Activated naive CD4-positive, alpha-beta T cell treated with anti-CD3 and anti-CD28 coated beads for 36 hours (primary cell): ENCODE results near the gene NRXN3. TPM values are rescaled to one million over a fixed set of nuclear protein-coding genes. Genes with fewer than 3 reads are reported as not detected.

Experiments
- CTCF ChIA-PET: fragments of 350-600 bp; sonication (Branson Sonifier 250); formaldehyde crosslinking; loops from one replicate; lab custom pipeline; 2021; ENCODE audit warnings: antibody characterized with exemption; lab: Charles Lee
- DNase-seq: peaks from one replicate; pipeline ENCODE4 v3.0.0-alpha.2; 2020
- H3K27ac Mint-ChIP-seq: one replicate; pipeline ENCODE4 v1.8.0; 2021; ENCODE audit warnings: mild to moderate bottlenecking, mixed read lengths
- H3K27me3 Mint-ChIP-seq: one replicate; pipeline ENCODE4 v1.8.0; 2021; ENCODE audit warnings: low read depth, mixed read lengths
- H3K36me3 Mint-ChIP-seq: one replicate; pipeline ENCODE4 v1.8.0; 2021; ENCODE audit warnings: low read depth, mixed read lengths
- H3K4me1 Mint-ChIP-seq: one replicate; pipeline ENCODE4 v1.8.0; 2021; ENCODE audit warnings: low read depth, mixed read lengths
- H3K4me3 Mint-ChIP-seq: one replicate; pipeline ENCODE4 v1.8.0; 2021; ENCODE audit warnings: mild to moderate bottlenecking, moderate library complexity, mixed read lengths
- H3K9me3 Mint-ChIP-seq: one replicate; pipeline ENCODE4 v1.8.0; 2021; ENCODE audit warnings: mixed read lengths
- intact Hi-C: fragments of 100-400 bp; cut with micrococcal nuclease; formaldehyde crosslinking; loops from one replicate; pipeline ENCODE4 v1.15.1; 2023
- total RNA-seq, 2 experiments: library from RNA; stranded (reverse); gene quantifications; one replicate each; pipeline ENCODE4 v1.2.3, GENCODE V29; 2021

The NRXN3 gene
- total RNA-seq, 2 experiments from 2014 or later = not detected

DNA sequence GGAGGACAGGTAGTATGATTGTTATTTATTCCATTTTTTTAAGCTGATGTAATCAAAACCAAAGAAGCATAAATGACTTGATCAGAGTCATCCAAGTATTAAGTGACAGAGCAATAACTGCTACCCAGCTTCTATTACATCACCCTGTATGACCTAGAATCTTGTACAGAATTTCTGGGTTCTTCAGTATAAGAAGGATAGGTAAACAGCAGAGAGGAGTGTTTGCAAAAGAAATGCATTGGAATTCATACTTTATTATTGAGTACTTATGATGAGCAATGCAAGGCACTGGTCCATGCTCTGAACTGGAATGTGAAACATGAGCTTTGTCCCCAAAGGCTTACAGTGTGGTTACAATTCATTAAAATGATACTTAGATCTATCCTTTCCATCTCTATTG lies 1124.3 kb downstream of the NRXN3 start:
- H3K4me3 Mint-ChIP-seq = no peak overlapping the region
- H3K27ac Mint-ChIP-seq = no peak overlapping the region
- intact Hi-C loops = no loop called here
- no peaks in the 10 kb centered on the region for H3K36me3 Mint-ChIP-seq
- no peak for DNase-seq
- no peaks in the 10 kb centered on the region for H3K9me3 Mint-ChIP-seq
- no peaks in the 10 kb centered on the region for H3K4me1 Mint-ChIP-seq
- no peaks in the 10 kb centered on the region for H3K27me3 Mint-ChIP-seq
- CTCF ChIA-PET = no interaction called here

DNA sequence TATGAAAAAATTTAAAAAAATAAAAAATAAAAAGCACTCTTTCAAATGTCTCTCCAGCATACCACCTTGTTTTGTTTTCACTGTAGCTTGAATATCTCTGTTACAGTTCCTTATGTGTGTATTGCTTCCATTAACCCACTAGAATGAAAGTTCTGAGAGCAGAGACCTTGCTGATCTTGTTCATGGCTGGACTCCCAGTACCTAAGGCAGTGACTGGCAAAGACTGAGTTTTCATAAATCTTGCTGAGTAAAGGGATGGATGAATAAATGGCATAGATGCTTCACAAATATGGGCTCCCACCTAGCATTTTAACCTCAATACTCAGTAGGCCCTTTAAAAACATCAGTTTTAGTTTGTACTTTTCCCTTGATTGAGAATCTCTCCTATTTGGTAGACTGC lies 1125.2 kb downstream of the NRXN3 start:
- Mint-ChIP-seq H3K36me3 (no peaks in the 10 kb centered on the region), H3K4me3 (no peak overlapping the region), H3K27ac (no peak overlapping the region), H3K4me1 (no peaks in the 10 kb centered on the region), H3K27me3 (no peaks in the 10 kb centered on the region), H3K9me3 (no peaks in the 10 kb centered on the region)
- CTCF ChIA-PET = no interaction called here
- intact Hi-C loops = no loop called here
- no peak for DNase-seq

GRCh38 chr14:79298373-79298772 lies 1128.2 kb downstream of the NRXN3 start:
- intact Hi-C loops = no loop called here
- no peak for DNase-seq
- H3K4me3 Mint-ChIP-seq = no peak overlapping the region
- CTCF ChIA-PET = no interaction called here
- H3K36me3 Mint-ChIP-seq = no peaks in the 10 kb centered on the region
- H3K27me3 Mint-ChIP-seq = no peaks in the 10 kb centered on the region
- peaks cover 2% of the 10 kb centered on the region for H3K9me3 Mint-ChIP-seq
- H3K4me1 Mint-ChIP-seq = no peaks in the 10 kb centered on the region
- no peak overlapping the region for H3K27ac Mint-ChIP-seq

DNA sequence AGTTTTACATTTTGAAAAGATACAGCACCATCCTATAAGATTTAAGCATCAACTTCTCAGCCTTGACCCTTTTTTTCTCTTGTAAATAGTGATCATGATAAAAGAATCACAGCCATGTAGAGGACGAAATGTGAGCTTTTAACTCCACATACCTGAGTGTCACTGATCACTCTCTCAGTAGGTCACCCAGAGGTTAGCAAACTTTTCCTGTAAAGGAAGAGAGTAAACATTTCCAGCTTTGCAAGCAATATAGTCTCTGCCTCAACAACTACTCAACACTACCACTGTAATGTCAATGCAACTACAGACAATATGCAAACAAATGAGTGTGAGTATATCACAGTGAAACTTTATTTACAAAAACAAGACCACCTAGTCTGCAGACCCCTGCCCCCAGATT lies 1129.0 kb downstream of the NRXN3 start:
- Mint-ChIP-seq H3K36me3 (no peaks in the 10 kb centered on the region), H3K4me3 (no peak overlapping the region), H3K4me1 (no peaks in the 10 kb centered on the region), H3K27me3 (no peaks in the 10 kb centered on the region), H3K27ac (no peak overlapping the region), H3K9me3 (peaks cover 2% of the 10 kb centered on the region)
- CTCF ChIA-PET = no interaction called here
- intact Hi-C loops = no loop called here
- DNase-seq = no peak

- CTCF ChIA-PET = no interaction called here
- no peak for DNase-seq
- Mint-ChIP-seq H3K9me3 (peaks cover 9% of the 10 kb centered on the region), H3K36me3 (no peaks in the 10 kb centered on the region), H3K27ac (no peak overlapping the region), H3K4me3 (no peak overlapping the region), H3K4me1 (no peaks in the 10 kb centered on the region), H3K27me3 (no peaks in the 10 kb centered on the region)
- intact Hi-C loops = no loop called here
These were observed 1134.1 kb downstream of the NRXN3 start for GRCh38 chr14:79304279-79304678.

- H3K27me3 Mint-ChIP-seq = no peaks in the 10 kb centered on the region
These were observed 1136.4 kb downstream of the NRXN3 start for GRCh38 chr14:79306546-79306945.

GRCh38 chr14:79318371-79318770 lies 1148.2 kb downstream of the NRXN3 start:
- intact Hi-C loops = no loop called here
- H3K9me3 Mint-ChIP-seq = no peaks in the 10 kb centered on the region
- CTCF ChIA-PET = no interaction called here
- H3K36me3 Mint-ChIP-seq = no peaks in the 10 kb centered on the region
- no peak overlapping the region for H3K27ac Mint-ChIP-seq
- no peaks in the 10 kb centered on the region for H3K4me1 Mint-ChIP-seq
- no peak for DNase-seq
- H3K4me3 Mint-ChIP-seq = no peak overlapping the region
- H3K27me3 Mint-ChIP-seq = peaks cover 3% of the 10 kb centered on the region

More at GRCh38 chr14:79306546-79306945, 1136.4 kb downstream of the NRXN3 start:
- H3K27ac Mint-ChIP-seq = no peak overlapping the region
- H3K4me3 Mint-ChIP-seq = no peak overlapping the region
- no peaks in the 10 kb centered on the region for H3K4me1 Mint-ChIP-seq
- CTCF ChIA-PET = no interaction called here
- H3K9me3 Mint-ChIP-seq = peaks cover 9% of the 10 kb centered on the region
- DNase-seq = no peak
- H3K36me3 Mint-ChIP-seq = no peaks in the 10 kb centered on the region
- intact Hi-C loops = no loop called here

DNA sequence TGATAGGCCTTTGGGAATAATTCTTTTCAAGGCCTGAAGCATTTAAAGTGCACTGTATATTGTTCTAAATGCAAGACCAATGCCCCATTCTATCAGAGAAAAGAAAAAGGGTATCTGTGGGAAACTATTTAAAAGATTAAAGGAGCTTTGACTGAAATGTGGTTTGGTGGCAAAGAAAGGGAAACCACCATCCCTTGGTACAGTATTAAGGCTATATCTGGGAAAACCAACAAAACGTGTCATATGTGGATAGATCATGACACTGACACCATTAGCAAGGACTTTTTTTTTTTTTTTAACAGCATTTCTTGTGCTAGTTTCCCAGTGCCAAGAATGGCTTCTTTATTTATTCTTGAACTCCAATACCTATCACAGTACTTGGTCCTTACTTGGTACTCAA lies 1150.4 kb downstream of the NRXN3 start:
- Mint-ChIP-seq H3K27ac (no peak overlapping the region), H3K9me3 (no peaks in the 10 kb centered on the region), H3K27me3 (peaks cover 3% of the 10 kb centered on the region), H3K4me3 (no peak overlapping the region), H3K4me1 (no peaks in the 10 kb centered on the region), H3K36me3 (no peaks in the 10 kb centered on the region)
- no peak for DNase-seq
- intact Hi-C loops = no loop called here
- CTCF ChIA-PET = no interaction called here

DNA sequence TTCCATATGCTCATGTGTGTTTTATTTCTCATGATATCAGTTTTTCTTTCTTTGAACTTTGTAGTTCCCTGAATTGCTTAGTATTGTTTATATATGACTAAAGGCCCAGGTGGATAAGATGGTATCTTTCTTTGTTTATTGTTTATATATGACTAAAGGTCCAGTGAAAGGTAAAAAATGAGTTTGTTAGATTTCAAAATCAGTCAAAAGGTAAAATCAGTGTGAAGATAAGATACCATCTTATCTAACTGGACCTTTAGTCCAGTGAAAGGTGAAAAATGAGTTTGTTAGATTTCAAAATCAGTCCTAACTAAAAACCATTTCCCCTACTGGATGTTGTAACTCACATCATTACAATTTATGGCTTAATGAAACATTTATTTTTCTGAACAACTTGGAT lies 1150.9 kb downstream of the NRXN3 start:
- no peaks in the 10 kb centered on the region for H3K4me1 Mint-ChIP-seq
- no peak for DNase-seq
- intact Hi-C loops = no loop called here
- no peak overlapping the region for H3K27ac Mint-ChIP-seq
- no peaks in the 10 kb centered on the region for H3K9me3 Mint-ChIP-seq
- no peaks in the 10 kb centered on the region for H3K36me3 Mint-ChIP-seq
- H3K4me3 Mint-ChIP-seq = no peak overlapping the region
- no peaks in the 10 kb centered on the region for H3K27me3 Mint-ChIP-seq
- CTCF ChIA-PET = no interaction called here

- no peaks in the 10 kb centered on the region for H3K4me1 Mint-ChIP-seq
- H3K9me3 Mint-ChIP-seq = no peaks in the 10 kb centered on the region
- intact Hi-C loops = no loop called here
- DNase-seq = no peak
- H3K27ac Mint-ChIP-seq = no peak overlapping the region
- no peaks in the 10 kb centered on the region for H3K36me3 Mint-ChIP-seq
- H3K27me3 Mint-ChIP-seq = no peaks in the 10 kb centered on the region
- CTCF ChIA-PET = interaction anchor here (0.7 kb wide), 1 partner anchor 364 kb away, joined by 3 read pairs; no protein-coding TSS in a partner anchor
- H3K4me3 Mint-ChIP-seq = no peak overlapping the region
These were observed 1154.9 kb downstream of the NRXN3 start for GRCh38 chr14:79325071-79325470.

DNA sequence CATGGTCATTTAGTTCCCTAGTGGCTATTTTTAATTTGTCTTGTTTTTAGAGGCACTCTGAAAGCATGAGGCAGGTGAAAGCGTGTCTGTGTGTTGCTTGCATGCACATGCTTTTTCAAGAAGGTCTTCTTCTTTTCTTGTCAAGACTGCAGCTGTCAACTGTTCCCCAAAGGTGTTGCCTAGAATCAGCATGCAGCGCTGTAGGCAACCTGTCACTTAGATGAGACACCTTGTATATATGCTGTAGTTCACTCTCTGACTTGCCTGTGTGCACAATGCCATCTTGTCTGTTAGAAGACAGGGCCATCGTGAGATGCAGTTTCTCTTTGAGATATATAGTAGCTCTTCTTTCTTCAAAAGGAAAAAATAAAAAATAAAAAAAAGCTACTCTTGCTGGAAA lies 1155.4 kb downstream of the NRXN3 start:
- Mint-ChIP-seq H3K4me1 (no peaks in the 10 kb centered on the region), H3K36me3 (no peaks in the 10 kb centered on the region), H3K27ac (no peak overlapping the region), H3K9me3 (no peaks in the 10 kb centered on the region), H3K4me3 (no peak overlapping the region), H3K27me3 (no peaks in the 10 kb centered on the region)
- CTCF ChIA-PET = interaction anchor here (0.7 kb wide), 1 partner anchor 364 kb away, joined by 3 read pairs; no protein-coding TSS in a partner anchor
- intact Hi-C loops = no loop called here
- no peak for DNase-seq

- CTCF ChIA-PET = no interaction called here
- intact Hi-C loops = no loop called here
These were observed 1158.7 kb downstream of the NRXN3 start for GRCh38 chr14:79328863-79329262.

GRCh38 chr14:79331830-79332229 lies 1161.7 kb downstream of the NRXN3 start:
- CTCF ChIA-PET = no interaction called here
- Mint-ChIP-seq H3K27me3 (peaks cover 2% of the 10 kb centered on the region), H3K9me3 (no peaks in the 10 kb centered on the region), H3K4me3 (no peak overlapping the region), H3K36me3 (no peaks in the 10 kb centered on the region), H3K4me1 (no peaks in the 10 kb centered on the region), H3K27ac (no peak overlapping the region)
- intact Hi-C loops = no loop called here
- DNase-seq = no peak

More at GRCh38 chr14:79328863-79329262, 1158.7 kb downstream of the NRXN3 start:
- H3K36me3 Mint-ChIP-seq = no peaks in the 10 kb centered on the region
- no peaks in the 10 kb centered on the region for H3K9me3 Mint-ChIP-seq
- no peak overlapping the region for H3K4me3 Mint-ChIP-seq
- H3K27me3 Mint-ChIP-seq = no peaks in the 10 kb centered on the region
- H3K27ac Mint-ChIP-seq = no peak overlapping the region
- H3K4me1 Mint-ChIP-seq = no peaks in the 10 kb centered on the region
- DNase-seq = no peak
